SK-N-SH (cell line): ENCODE results near the gene CALR3. TPM values are rescaled to one million over a fixed set of nuclear protein-coding genes. Genes with fewer than 3 reads are reported as not detected.

ENCODE experiments used
- CTCF ChIA-PET: fragments of 300-600, 350-600 bp; formaldehyde crosslinking; extraction: SDS; loops from one replicate; lab custom pipeline; 2021; lab: Yijun Ruan, JAX
- POLR2A ChIA-PET: fragments of 350-600 bp; sonication (Branson Sonifier 250); formaldehyde crosslinking; extraction: SDS; loops from one replicate; lab custom pipeline; 2020; ENCODE audit warnings: antibody characterized with exemption, inconsistent platforms; lab: Yijun Ruan, JAX
- DNase-seq: peaks from one replicate; pipeline ENCODE4 v3.0.0; 2012
- H2AFZ ChIP-seq: fragments of 200-600 bp; sonication (generic); 2 replicates; pipeline ENCODE4 v1.8.1; 2016; ENCODE audit warnings: antibody characterized with exemption, mild to moderate bottlenecking, low read depth
- H3F3A ChIP-seq: fragments of 200-600 bp; sonication (generic); replicated peaks from 2 replicates; pipeline ENCODE3; 2016; ENCODE audit warnings: antibody characterized with exemption, mild to moderate bottlenecking; ENCODE audit not compliant: insufficient read depth
- H3K27ac ChIP-seq, 2 experiments: fragments of 200-500 bp in 1 of 2; fragments of 200-600 bp in 1 of 2; sonication (Bioruptor generic) in 1 of 2; sonication (generic), shearing (Covaris generic) in 1 of 2; 2 replicates each; pipeline versions ENCODE4 v1.5.1 to v1.6.1; 2014 to 2016; ENCODE audit warnings: low read depth in 2 of 2, inconsistent platforms in 1 of 2, low read length in 1 of 2, mild to moderate bottlenecking in 1 of 2, mixed read lengths in 1 of 2
- H3K27me3 ChIP-seq: fragments of 200-600 bp; sonication (generic), shearing (Covaris generic); 2 replicates; pipeline ENCODE4 v1.6.1; 2016; ENCODE audit warnings: mixed run types; ENCODE audit not compliant: insufficient read depth
- H3K36me3 ChIP-seq, 2 experiments: fragments of 200-500 bp in 1 of 2; fragments of 200-600 bp in 1 of 2; sonication (Bioruptor generic) in 1 of 2; sonication (generic) in 1 of 2; replicated peaks in 1 of 2; 2 replicates each; pipeline versions ENCODE3 to v1.5.1; 2014 to 2016; ENCODE audit warnings: low read length in 1 of 2, mild to moderate bottlenecking in 1 of 2; ENCODE audit not compliant: insufficient read depth in 2 of 2, control insufficient read depth in 1 of 2
- H3K4me1 ChIP-seq, 2 experiments: fragments of 200-500 bp in 1 of 2; fragments of 200-600 bp in 1 of 2; sonication (Bioruptor generic) in 1 of 2; sonication (generic), shearing (Covaris generic) in 1 of 2; 2 replicates each; pipeline versions ENCODE4 v1.5.1 to v1.6.1; 2014 to 2016; ENCODE audit warnings: low read depth in 1 of 2, low read length in 1 of 2, mixed run types in 1 of 2; ENCODE audit not compliant: insufficient read depth in 2 of 2, control insufficient read depth in 1 of 2
- H3K4me2 ChIP-seq: fragments of 200-600 bp; sonication (generic), shearing (Covaris generic); 2 replicates; pipeline ENCODE4 v1.6.1; 2017; ENCODE audit warnings: mixed run types
- H3K4me3 ChIP-seq, 2 experiments: fragments of 200-500 bp in 1 of 2; fragments of 200-600 bp in 1 of 2; sonication (Bioruptor generic) in 1 of 2; sonication (generic), shearing (Covaris generic) in 1 of 2; 2 replicates each; pipeline versions ENCODE4 v1.5.1 to v1.8.1; 2014 to 2016; ENCODE audit warnings: low read depth in 2 of 2, inconsistent platforms in 1 of 2, low read length in 1 of 2, mild to moderate bottlenecking in 1 of 2, mixed read lengths in 1 of 2, moderate library complexity in 1 of 2
- H3K79me2 ChIP-seq: fragments of 200-600 bp; sonication (generic); 2 replicates; pipeline ENCODE4 v1.8.1; 2017; ENCODE audit warnings: mild to moderate bottlenecking; ENCODE audit not compliant: insufficient read depth
- H3K9ac ChIP-seq: fragments of 200-600 bp; sonication (generic); 2 replicates; pipeline ENCODE4 v1.6.1; 2017; ENCODE audit warnings: mixed run types
- H3K9me2 ChIP-seq: fragments of 200-600 bp; sonication (generic); 2 replicates; pipeline ENCODE4 v1.6.1; 2017; ENCODE audit warnings: mixed run types
- H3K9me3 ChIP-seq: fragments of 200-600 bp; sonication (generic); 2 replicates; pipeline ENCODE4 v1.6.1; 2017; ENCODE audit warnings: mixed run types, mild to moderate bottlenecking, moderate library complexity
- H4K20me1 ChIP-seq: fragments of 200-600 bp; sonication (generic); 2 replicates; pipeline ENCODE4 v1.6.1; 2017; ENCODE audit warnings: mild to moderate bottlenecking, mixed run types; ENCODE audit not compliant: insufficient read depth
- EP300 ChIP-seq, 2 experiments: IDR thresholded peaks; 2 replicates each; pipeline versions ENCODE4 v1.4.0 to v1.6.1; 2012; ENCODE audit warnings: borderline replicate concordance in 1 of 2, low read depth in 1 of 2, low read length in 1 of 2
- FOSL2 ChIP-seq: IDR thresholded peaks from 2 replicates; pipeline ENCODE4 v1.4.0; 2012; ENCODE audit warnings: low read depth, mild to moderate bottlenecking, moderate library complexity, borderline replicate concordance
- JUND ChIP-seq: IDR thresholded peaks from 2 replicates; pipeline ENCODE4 v1.4.0; 2012
- MEF2A ChIP-seq: IDR thresholded peaks from 2 replicates; pipeline ENCODE4 v1.4.0; 2012; ENCODE audit warnings: low read depth, borderline replicate concordance
- MXI1 ChIP-seq: IDR thresholded peaks from 2 replicates; pipeline ENCODE4 v1.6.1; 2012; ENCODE audit warnings: mild to moderate bottlenecking, low read depth, low read length, improper control_type of control experiment
- NRF1 ChIP-seq: IDR thresholded peaks from 2 replicates; pipeline ENCODE4 v1.6.1; 2012; ENCODE audit warnings: low read depth, mild to moderate bottlenecking, low read length
- POLR2AphosphoS5 ChIP-seq: IDR thresholded peaks from 2 replicates; pipeline ENCODE4 v1.6.1; 2012; ENCODE audit warnings: low read depth, low read length
- RAD21 ChIP-seq: IDR thresholded peaks from 2 replicates; pipeline ENCODE4 v1.6.1; 2012; ENCODE audit warnings: mild to moderate bottlenecking, low read length
- RFX5 ChIP-seq: IDR thresholded peaks from 2 replicates; pipeline ENCODE4 v1.6.1; 2012; ENCODE audit warnings: mild to moderate bottlenecking, improper control_type of control experiment, low read length
- RXRA ChIP-seq: IDR thresholded peaks from 2 replicates; pipeline ENCODE4 v1.4.0; 2012; ENCODE audit warnings: low read depth, mild to moderate bottlenecking, borderline replicate concordance
- SIN3A ChIP-seq: IDR thresholded peaks from 2 replicates; pipeline ENCODE4 v1.6.1; 2012; ENCODE audit warnings: low read depth, mild to moderate bottlenecking, low read length, moderate library complexity, borderline replicate concordance
- SMC3 ChIP-seq: IDR thresholded peaks from 2 replicates; pipeline ENCODE4 v1.6.1; 2012; ENCODE audit warnings: low read depth, low read length, improper control_type of control experiment
- TAF1 ChIP-seq: IDR thresholded peaks from 2 replicates; pipeline ENCODE4 v1.6.1; 2012; ENCODE audit warnings: low read depth, mild to moderate bottlenecking, low read length, moderate library complexity, borderline replicate concordance
- TCF12 ChIP-seq: IDR thresholded peaks from 2 replicates; pipeline ENCODE4 v1.4.0; 2012
- TEAD4 ChIP-seq: IDR thresholded peaks from 2 replicates; pipeline ENCODE4 v1.4.0; 2012; ENCODE audit warnings: mild to moderate bottlenecking, borderline replicate concordance; ENCODE audit not compliant: insufficient read depth
- USF2 ChIP-seq: fragments of 150-350 bp; IDR thresholded peaks from 2 replicates; pipeline ENCODE4 v1.6.1; 2017; ENCODE audit warnings: antibody characterized with exemption, low read length, low read depth, borderline replicate concordance
- WGBS: methylation state at CpG from one replicate; pipeline ENCODE4 v1.1.6; 2017; ENCODE audit warnings: low lambda C conversion rate; 5-methylcytosine and 5-hydroxymethylcytosine counted together
- polyA plus RNA-seq, 3 experiments: library from polyadenylated mRNA; depleted of rRNA; stranded (reverse); fragments of >200 nt; gene quantifications; 2 replicates each; pipeline ENCODE4 v1.2.3, GENCODE V29; 2012
- TF ChIP-seq, protein P1 (sequence below): fragments of 200-600 bp; sonication (generic); IDR thresholded peaks from 2 replicates; pipeline ENCODE4 v1.6.1; 2017; ENCODE audit warnings: antibody characterized with exemption, mild to moderate bottlenecking, moderate library complexity
- TF ChIP-seq, protein P2 (sequence below): IDR thresholded peaks from 2 replicates; pipeline ENCODE4; 2012
- TF ChIP-seq, protein P3 (sequence below): IDR thresholded peaks from 2 replicates; pipeline ENCODE4 v1.4.0; 2012; ENCODE audit warnings: low read depth

Gene CALR3
- polyA plus RNA-seq, 1 of the 3 experiments (the other 2 are of a cell fraction): not detected

- H2AFZ ChIP-seq: no peak overlapping the region
- WGBS: 78% methylated on average over 8 of the region's 8 CpGs
- H3K27me3 ChIP-seq: no peaks in the 10 kb centered on the region
- H3K79me2 ChIP-seq: peaks cover 86% of the 10 kb centered on the region
- peaks cover 15% of the 10 kb centered on the region for H3F3A ChIP-seq
- H3K36me3 ChIP-seq: no peaks in the 10 kb centered on the region
- no peak for DNase-seq
- no peak overlapping the region for H3K4me2 ChIP-seq
- H3K4me1 ChIP-seq: peaks cover 17 to 49% of the 10 kb centered on the region in 2 experiments; a peak in 3 of 4 replicates
- peaks cover 26% of the 10 kb centered on the region for H4K20me1 ChIP-seq
- H3K9me3 ChIP-seq: no peaks in the 10 kb centered on the region
- ChIA-PET POLR2A (no interaction called here), CTCF (interaction anchor here (1.5 kb wide), 1 partner anchor 130 kb away, joined by 3 read pairs; no protein-coding TSS in a partner anchor)
- H3K4me3 ChIP-seq: no peak overlapping the region
- TF ChIP-seq TAF1 (no peak), SIN3A (no peak), EP300 (IDR thresholded peaks at IDR 0.05; ENCODE audit: borderline replicate concordance in 1 of 2, low read depth in 1 of 2, low read length in 1 of 2) (no peak), NRF1 (no peak), SMC3 (no peak), RAD21 (no peak), FOSL2 (no peak), MEF2A (no peak), POLR2AphosphoS5 (no peak), TEAD4 (no peak), JUND (no peak), TCF12 (no peak), USF2 (no peak), MXI1 (no peak), RFX5 (no peak), RXRA (no peak)
- TF ChIP-seq, protein P1, sequence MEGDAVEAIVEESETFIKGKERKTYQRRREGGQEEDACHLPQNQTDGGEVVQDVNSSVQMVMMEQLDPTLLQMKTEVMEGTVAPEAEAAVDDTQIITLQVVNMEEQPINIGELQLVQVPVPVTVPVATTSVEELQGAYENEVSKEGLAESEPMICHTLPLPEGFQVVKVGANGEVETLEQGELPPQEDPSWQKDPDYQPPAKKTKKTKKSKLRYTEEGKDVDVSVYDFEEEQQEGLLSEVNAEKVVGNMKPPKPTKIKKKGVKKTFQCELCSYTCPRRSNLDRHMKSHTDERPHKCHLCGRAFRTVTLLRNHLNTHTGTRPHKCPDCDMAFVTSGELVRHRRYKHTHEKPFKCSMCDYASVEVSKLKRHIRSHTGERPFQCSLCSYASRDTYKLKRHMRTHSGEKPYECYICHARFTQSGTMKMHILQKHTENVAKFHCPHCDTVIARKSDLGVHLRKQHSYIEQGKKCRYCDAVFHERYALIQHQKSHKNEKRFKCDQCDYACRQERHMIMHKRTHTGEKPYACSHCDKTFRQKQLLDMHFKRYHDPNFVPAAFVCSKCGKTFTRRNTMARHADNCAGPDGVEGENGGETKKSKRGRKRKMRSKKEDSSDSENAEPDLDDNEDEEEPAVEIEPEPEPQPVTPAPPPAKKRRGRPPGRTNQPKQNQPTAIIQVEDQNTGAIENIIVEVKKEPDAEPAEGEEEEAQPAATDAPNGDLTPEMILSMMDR: no peak
- TF ChIP-seq, protein P2, sequence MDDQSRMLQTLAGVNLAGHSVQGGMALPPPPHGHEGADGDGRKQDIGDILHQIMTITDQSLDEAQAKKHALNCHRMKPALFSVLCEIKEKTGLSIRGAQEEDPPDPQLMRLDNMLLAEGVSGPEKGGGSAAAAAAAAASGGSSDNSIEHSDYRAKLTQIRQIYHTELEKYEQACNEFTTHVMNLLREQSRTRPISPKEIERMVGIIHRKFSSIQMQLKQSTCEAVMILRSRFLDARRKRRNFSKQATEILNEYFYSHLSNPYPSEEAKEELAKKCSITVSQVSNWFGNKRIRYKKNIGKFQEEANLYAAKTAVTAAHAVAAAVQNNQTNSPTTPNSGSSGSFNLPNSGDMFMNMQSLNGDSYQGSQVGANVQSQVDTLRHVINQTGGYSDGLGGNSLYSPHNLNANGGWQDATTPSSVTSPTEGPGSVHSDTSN: no peak
- TF ChIP-seq, protein P3, sequence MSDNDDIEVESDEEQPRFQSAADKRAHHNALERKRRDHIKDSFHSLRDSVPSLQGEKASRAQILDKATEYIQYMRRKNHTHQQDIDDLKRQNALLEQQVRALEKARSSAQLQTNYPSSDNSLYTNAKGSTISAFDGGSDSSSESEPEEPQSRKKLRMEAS: no peak
- no peaks in the 10 kb centered on the region for H3K9me2 ChIP-seq
- no peak overlapping the region for H3K9ac ChIP-seq
- no peak overlapping the region for H3K27ac ChIP-seq
Measured at GRCh38 chr19:16460454-16460853, 35.5 kb downstream of the CALR3 start.
